Suprapubic skin (tissue), 4 donors: ENCODE data around the gene INTS11. TPM values are rescaled to one million over a fixed set of nuclear protein-coding genes. Genes with fewer than 3 reads are reported as not detected.
"Not testable (repeated sequence)": the region's sequence is repeated elsewhere in the genome, so short reads cannot be mapped to it uniquely, and the experiment has no call there.

Source experiments
- DNase-seq, 2 donors: peaks; one replicate each; pipeline ENCODE4 v3.0.0-alpha.2; 2019; ENCODE audit warnings: low spot score in 2 of 2
- H3K27ac ChIP-seq: fragments of 200-600 bp; sonication (generic); one replicate; pipeline ENCODE4 v1.5.1; 2019
- H3K27me3 ChIP-seq: fragments of 200-600 bp; sonication (generic); one replicate; pipeline ENCODE4 v1.5.1; 2019
- H3K36me3 ChIP-seq: fragments of 200-600 bp; sonication (generic); one replicate; pipeline ENCODE4 v1.5.1; 2019
- H3K4me1 ChIP-seq: fragments of 200-600 bp; sonication (generic); one replicate; pipeline ENCODE4 v1.5.1; 2019
- H3K4me3 ChIP-seq: fragments of 200-600 bp; sonication (generic); one replicate; pipeline ENCODE4 v1.5.1; 2019; ENCODE audit warnings: mild to moderate bottlenecking
- H3K9me3 ChIP-seq: fragments of 200-600 bp; sonication (generic); one replicate; pipeline ENCODE4 v1.5.1; 2019
- EP300 ChIP-seq: sonication (generic); formaldehyde crosslinking; IDR thresholded peaks from one replicate; pipeline ENCODE4 v1.6.1; 2017; ENCODE audit warnings: antibody characterized with exemption
- POLR2A ChIP-seq, 2 donors: fragments of 450-650 bp; IDR thresholded peaks; one replicate each; pipeline ENCODE4 v1.6.1; 2017; ENCODE audit warnings: antibody characterized with exemption in 2 of 2, mild to moderate bottlenecking in 2 of 2, moderate library complexity in 2 of 2
- POLR2AphosphoS5 ChIP-seq, 3 donors: sonication (generic); formaldehyde crosslinking; IDR thresholded peaks; one replicate each; pipeline ENCODE4 v1.6.1; 2017; ENCODE audit warnings: antibody characterized with exemption in 3 of 3
- WGBS: methylation state at CpG from one replicate; pipeline ENCODE4 v1.1.5; 2018; 5-methylcytosine and 5-hydroxymethylcytosine counted together
- total RNA-seq, 4 donors: library from RNA; depleted of rRNA; stranded (reverse); fragments of >200 nt; gene quantifications; one replicate each; pipeline ENCODE4 v1.1.0, GENCODE V29; 2016
- TF ChIP-seq, protein P1 (sequence below), 2 donors: fragments of 200-600 bp in 1 of 2; fragments of 450-650 bp in 1 of 2; sonication (generic) in 1 of 2; IDR thresholded peaks; one replicate each; pipeline ENCODE4 v1.5.1; 2016 to 2019; ENCODE audit warnings: antibody characterized with exemption in 2 of 2, mild to moderate bottlenecking in 1 of 2, moderate library complexity in 1 of 2

INTS11 gene
- total RNA-seq, 4 donors from 2014 or later: 105 to 242 (median 151) TPM

DNA sequence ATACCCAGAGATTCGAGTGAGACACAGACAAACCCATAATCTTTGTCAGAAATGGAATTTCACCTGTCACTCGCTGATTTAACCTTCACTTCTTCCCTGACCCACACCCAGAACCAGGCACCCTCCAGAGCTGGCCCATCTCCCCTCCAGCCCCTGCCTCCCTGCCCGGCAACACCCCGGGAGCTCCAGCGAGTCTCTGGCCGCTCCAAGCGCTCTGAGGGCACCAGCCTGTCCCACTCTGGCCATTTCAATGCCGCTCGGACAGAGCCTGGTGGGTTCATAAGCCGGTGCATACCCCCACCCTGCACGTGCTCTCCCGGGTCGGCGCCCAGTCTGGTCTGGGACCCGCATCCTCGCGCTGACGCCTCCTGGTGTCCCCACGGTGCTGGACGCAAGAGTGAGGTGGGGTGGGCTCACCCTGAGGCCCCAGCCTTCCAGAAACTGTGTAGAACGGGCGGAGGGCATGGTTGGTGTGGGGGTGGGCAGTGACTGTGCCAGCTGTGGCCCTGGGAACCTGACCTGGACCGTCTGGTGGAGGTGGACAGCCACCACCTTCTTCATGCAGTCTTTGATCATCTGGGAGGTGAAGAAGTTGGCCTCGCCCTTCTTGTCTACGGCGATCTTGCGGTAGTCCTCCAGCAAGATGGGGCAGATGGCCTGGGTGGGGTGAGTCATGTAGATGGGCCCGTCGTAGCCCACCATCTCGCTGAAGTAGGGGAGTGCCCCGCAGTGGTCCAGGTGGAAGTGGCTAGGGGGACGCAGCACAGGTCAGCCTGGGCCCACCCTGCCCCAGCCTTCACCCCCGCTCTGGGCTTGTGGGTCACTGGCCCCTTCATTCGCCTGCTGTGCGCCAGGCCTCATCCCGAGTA is 5.4 kb downstream of the INTS11 start:
- Histone ChIP-seq H3K4me3 (no peak overlapping the region), H3K4me1 (peaks cover 58% of the 10 kb centered on the region), H3K9me3 (no peaks in the 10 kb centered on the region), H3K36me3 (peaks cover 37% of the 10 kb centered on the region), H3K27ac (peak overlapping the region; percentile 50), H3K27me3 (no peaks in the 10 kb centered on the region)
- WGBS: 88% methylated on average over 23 of the region's 36 CpGs
- TF ChIP-seq EP300 (no peak), POLR2A (IDR thresholded peaks at IDR 0.05) (no peak), POLR2AphosphoS5 (IDR thresholded peaks at IDR 0.05) (no peak)
- TF ChIP-seq, protein P1, sequence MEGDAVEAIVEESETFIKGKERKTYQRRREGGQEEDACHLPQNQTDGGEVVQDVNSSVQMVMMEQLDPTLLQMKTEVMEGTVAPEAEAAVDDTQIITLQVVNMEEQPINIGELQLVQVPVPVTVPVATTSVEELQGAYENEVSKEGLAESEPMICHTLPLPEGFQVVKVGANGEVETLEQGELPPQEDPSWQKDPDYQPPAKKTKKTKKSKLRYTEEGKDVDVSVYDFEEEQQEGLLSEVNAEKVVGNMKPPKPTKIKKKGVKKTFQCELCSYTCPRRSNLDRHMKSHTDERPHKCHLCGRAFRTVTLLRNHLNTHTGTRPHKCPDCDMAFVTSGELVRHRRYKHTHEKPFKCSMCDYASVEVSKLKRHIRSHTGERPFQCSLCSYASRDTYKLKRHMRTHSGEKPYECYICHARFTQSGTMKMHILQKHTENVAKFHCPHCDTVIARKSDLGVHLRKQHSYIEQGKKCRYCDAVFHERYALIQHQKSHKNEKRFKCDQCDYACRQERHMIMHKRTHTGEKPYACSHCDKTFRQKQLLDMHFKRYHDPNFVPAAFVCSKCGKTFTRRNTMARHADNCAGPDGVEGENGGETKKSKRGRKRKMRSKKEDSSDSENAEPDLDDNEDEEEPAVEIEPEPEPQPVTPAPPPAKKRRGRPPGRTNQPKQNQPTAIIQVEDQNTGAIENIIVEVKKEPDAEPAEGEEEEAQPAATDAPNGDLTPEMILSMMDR (IDR thresholded peaks at IDR 0.05): no peak
- DNase-seq: no peak

- Histone ChIP-seq H3K9me3 (no peaks in the 10 kb centered on the region), H3K27me3 (no peaks in the 10 kb centered on the region), H3K4me3 (no peak overlapping the region), H3K27ac (peak overlapping the region; percentile 50), H3K4me1 (peaks cover 50% of the 10 kb centered on the region), H3K36me3 (peaks cover 45% of the 10 kb centered on the region)
- WGBS: 44% methylated on average over 9 of the region's 9 CpGs
- no peak for TF ChIP-seq POLR2AphosphoS5 (IDR thresholded peaks at IDR 0.05)
- TF ChIP-seq POLR2A (IDR thresholded peaks at IDR 0.05): no peak
- TF ChIP-seq EP300: no peak
- TF ChIP-seq, protein P1 (IDR thresholded peaks at IDR 0.05): no peak
- peak in 1 of 2 donors; percentile 92 for DNase-seq
Observed at GRCh38 chr1:1318131-1318652, 6.3 kb downstream of the INTS11 start.

DNA sequence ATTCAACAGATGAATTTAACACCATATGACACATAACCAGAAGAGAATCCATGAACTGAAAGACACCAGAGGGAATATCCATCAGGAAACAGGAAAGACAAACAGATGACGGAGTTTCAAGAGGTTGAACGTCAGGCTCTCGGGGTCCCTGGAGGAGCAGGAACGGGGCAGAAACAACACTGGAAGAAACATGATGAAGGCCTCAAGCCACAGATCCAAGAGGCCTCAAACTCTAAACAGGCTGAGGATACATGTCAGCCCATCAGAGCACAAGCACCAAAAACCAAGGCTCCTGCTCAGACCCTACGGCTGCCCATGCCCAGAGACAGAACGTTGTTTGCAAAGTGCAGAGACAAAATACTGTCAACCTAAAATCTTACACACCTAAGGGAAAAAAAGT is 7.0 kb downstream of the INTS11 start:
- Histone ChIP-seq H3K27ac (peak overlapping the region; percentile 50), H3K4me3 (no peak overlapping the region), H3K27me3 (no peaks in the 10 kb centered on the region), H3K36me3 (peaks cover 53% of the 10 kb centered on the region), H3K4me1 (peaks cover 42% of the 10 kb centered on the region), H3K9me3 (no peaks in the 10 kb centered on the region)
- TF ChIP-seq POLR2AphosphoS5 (IDR thresholded peaks at IDR 0.05): no peak
- no peak for TF ChIP-seq EP300
- TF ChIP-seq, protein P1 (IDR thresholded peaks at IDR 0.05): no peak
- no peak for TF ChIP-seq POLR2A (IDR thresholded peaks at IDR 0.05)
- no peak for DNase-seq
- 81% methylated on average over 6 of the region's 6 CpGs for WGBS

DNA sequence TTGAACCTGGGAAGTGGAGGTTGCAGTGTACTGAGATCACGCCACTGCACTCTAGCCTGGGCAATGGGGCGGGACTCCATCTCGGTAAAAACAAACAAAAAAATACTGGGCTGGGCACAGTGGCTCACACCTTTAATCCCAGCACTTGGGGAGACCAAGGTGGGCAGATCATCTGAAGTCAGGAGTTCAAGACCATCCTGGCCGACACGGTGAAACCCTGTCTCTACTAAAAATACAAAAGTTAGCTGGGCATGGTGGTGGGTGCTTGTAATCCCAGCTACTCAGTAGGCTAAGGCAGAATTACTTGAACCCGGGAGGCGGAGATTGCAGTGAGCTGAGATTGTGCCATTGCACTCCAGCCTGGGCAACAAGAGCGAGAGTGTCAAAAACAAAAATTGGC is 8.3 kb downstream of the INTS11 start:
- WGBS: 91% methylated on average over 8 of the region's 8 CpGs
- not testable (repeated sequence) for H3K27me3 ChIP-seq, H3K9me3 ChIP-seq, DNase-seq, H3K4me3 ChIP-seq, H3K27ac ChIP-seq
- Histone ChIP-seq H3K36me3 (peaks cover 62% of the 10 kb centered on the region), H3K4me1 (peaks cover 34% of the 10 kb centered on the region)

DNA sequence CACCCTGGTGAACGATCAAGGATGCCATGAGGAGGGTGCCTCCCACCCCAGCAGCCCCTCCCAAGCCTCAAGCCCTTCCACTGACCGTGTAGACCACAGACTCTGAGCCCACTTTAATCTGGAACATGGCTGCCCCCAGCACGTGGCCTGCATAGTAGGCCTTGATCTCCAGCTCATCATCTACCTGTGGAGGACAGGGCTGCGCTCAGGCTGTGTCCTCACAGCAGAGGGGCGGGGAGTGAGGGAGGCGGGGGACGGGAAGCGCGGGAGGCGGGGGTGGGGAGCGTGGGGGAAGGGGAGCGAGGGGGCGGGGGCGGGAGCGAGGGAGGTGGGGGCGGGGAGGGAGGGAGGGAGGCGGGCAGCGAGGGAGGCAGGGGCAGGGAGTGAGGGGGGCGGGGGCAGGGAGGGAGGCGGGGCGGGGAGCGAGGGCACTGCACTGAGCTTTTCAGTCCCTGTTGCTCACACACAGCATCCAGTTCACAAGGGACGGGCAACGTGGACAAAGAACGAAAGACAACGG is 9.0 kb downstream of the INTS11 start:
- H3K36me3 ChIP-seq: peaks cover 63% of the 10 kb centered on the region
- DNase-seq: no peak
- no peaks in the 10 kb centered on the region for H3K27me3 ChIP-seq
- H3K4me3 ChIP-seq: no peak overlapping the region
- H3K4me1 ChIP-seq: peaks cover 34% of the 10 kb centered on the region
- H3K27ac ChIP-seq: no peak overlapping the region
- 53% methylated on average over 10 of the region's 26 CpGs for WGBS
- H3K9me3 ChIP-seq: no peaks in the 10 kb centered on the region
- TF ChIP-seq EP300 (no peak), POLR2AphosphoS5 (IDR thresholded peaks at IDR 0.05) (no peak), POLR2A (IDR thresholded peaks at IDR 0.05) (no peak)
- TF ChIP-seq, protein P1 (IDR thresholded peaks at IDR 0.05): no peak
